Neural crest cell (in vitro differentiated cells): ENCODE results near the gene FAM83D. TPM values are rescaled to one million over a fixed set of nuclear protein-coding genes. Genes with fewer than 3 reads are reported as not detected.
"Not testable (repeated sequence)": the region's sequence is repeated elsewhere in the genome, so short reads cannot be mapped to it uniquely, and the experiment has no call there.

Experiments
- DNase-seq: peaks from one replicate; pipeline ENCODE4 v3.0.0; 2021; ENCODE audit warnings: low read depth, mixed read lengths, low spot score
- H3K27ac Mint-ChIP-seq: one replicate; pipeline ENCODE4 v1.8.0; 2021; ENCODE audit warnings: mild to moderate bottlenecking, mixed read lengths; ENCODE audit not compliant: unreplicated experiment
- H3K27me3 Mint-ChIP-seq: 2 replicates; pipeline ENCODE4 v1.8.0; 2021; ENCODE audit warnings: low read depth, mild to moderate bottlenecking, mixed read lengths
- H3K36me3 Mint-ChIP-seq: 2 replicates; pipeline ENCODE4 v1.8.0; 2021; ENCODE audit warnings: low read depth, mild to moderate bottlenecking, mixed read lengths
- H3K4me1 Mint-ChIP-seq: 2 replicates; pipeline ENCODE4 v1.8.0; 2021; ENCODE audit warnings: mixed read lengths
- H3K4me3 Mint-ChIP-seq: one replicate; pipeline ENCODE4 v1.8.0; 2021; ENCODE audit warnings: mild to moderate bottlenecking, mixed read lengths
- H3K9me3 Mint-ChIP-seq: 2 replicates; pipeline ENCODE4 v1.8.0; 2021; ENCODE audit warnings: mixed read lengths
- CTCF ChIP-seq: fragments of 200-600 bp; sonication (generic); conservative IDR thresholded peaks from 2 replicates; pipeline ENCODE4 v1.5.0; 2021; ENCODE audit warnings: antibody characterized with exemption, mild to moderate bottlenecking
- total RNA-seq: library from RNA; stranded (reverse); gene quantifications from 2 replicates; pipeline ENCODE4 v1.2.1, GENCODE V29; 2021

Gene FAM83D
- total RNA-seq, 1 donor from 2014 or later: 37.9 TPM

GRCh38 chr20:38953630-38954340 is 27.6 kb downstream of the FAM83D start:
- H3K4me3 Mint-ChIP-seq: no peak overlapping the region
- H3K27me3 Mint-ChIP-seq: no peaks in the 10 kb centered on the region
- no peak for DNase-seq
- H3K9me3 Mint-ChIP-seq: no peaks in the 10 kb centered on the region
- peaks cover 14% of the 10 kb centered on the region for H3K36me3 Mint-ChIP-seq
- TF ChIP-seq CTCF: no peak
- no peak overlapping the region for H3K27ac Mint-ChIP-seq
- H3K4me1 Mint-ChIP-seq: no peaks in the 10 kb centered on the region

- Mint-ChIP-seq H3K9me3 (no peaks in the 10 kb centered on the region), H3K27me3 (no peaks in the 10 kb centered on the region), H3K36me3 (peaks cover 7% of the 10 kb centered on the region), H3K4me1 (peaks cover 9% of the 10 kb centered on the region), H3K27ac (no peak overlapping the region), H3K4me3 (no peak overlapping the region)
- no peak for DNase-seq
- TF ChIP-seq CTCF: no peak
Measured at GRCh38 chr20:38957235-38957876, 31.1 kb downstream of the FAM83D start.

- Mint-ChIP-seq H3K9me3 (no peaks in the 10 kb centered on the region), H3K4me3 (no peak overlapping the region), H3K27me3 (no peaks in the 10 kb centered on the region), H3K4me1 (peaks cover 15% of the 10 kb centered on the region), H3K27ac (no peak overlapping the region), H3K36me3 (peaks cover 7% of the 10 kb centered on the region)
- TF ChIP-seq CTCF: no peak
- no peak for DNase-seq
Measured at GRCh38 chr20:38957915-38958485, 31.8 kb downstream of the FAM83D start.

GRCh38 chr20:38960187-38960687 is 34.0 kb downstream of the FAM83D start:
- H3K9me3 Mint-ChIP-seq, H3K27me3 Mint-ChIP-seq, H3K36me3 Mint-ChIP-seq, H3K27ac Mint-ChIP-seq, DNase-seq: not testable (repeated sequence)
- Mint-ChIP-seq H3K4me1 (peaks cover 28% of the 10 kb centered on the region), H3K4me3 (peak overlapping the region; percentile 42)

GRCh38 chr20:38961530-38962043 is 35.4 kb downstream of the FAM83D start:
- no peak for TF ChIP-seq CTCF
- Mint-ChIP-seq H3K9me3 (no peaks in the 10 kb centered on the region), H3K27me3 (no peaks in the 10 kb centered on the region), H3K27ac (peak overlapping the region; percentile 99), H3K36me3 (peaks cover 5% of the 10 kb centered on the region), H3K4me1 (peaks cover 31% of the 10 kb centered on the region), H3K4me3 (peak overlapping the region; percentile 92)
- no peak for DNase-seq
